Stimulated activated naive CD8-positive, alpha-beta T cell treated with anti-CD3 and anti-CD28 coated beads, Interleukin-15, Interleukin-2, amounts not matched to agents 100 ng/mL and 50 ng/mL, for 24 hours (primary cell): Measurements from ENCODE around the gene PAH.

ENCODE experiments used
- H3K27ac Mint-ChIP-seq: one replicate; pipeline ENCODE4 v1.8.0; 2021; ENCODE audit warnings: mild to moderate bottlenecking, mixed read lengths
- H3K27me3 Mint-ChIP-seq: one replicate; pipeline ENCODE4 v1.8.0; 2021; ENCODE audit warnings: mixed read lengths
- H3K36me3 Mint-ChIP-seq: one replicate; pipeline ENCODE4 v1.8.0; 2021; ENCODE audit warnings: low read depth, mixed read lengths
- H3K4me1 Mint-ChIP-seq: one replicate; pipeline ENCODE4 v1.8.0; 2021; ENCODE audit warnings: low read depth, mixed read lengths
- H3K4me3 Mint-ChIP-seq: one replicate; pipeline ENCODE4 v1.8.0; 2021; ENCODE audit warnings: mild to moderate bottlenecking, mixed read lengths
- H3K9me3 Mint-ChIP-seq: one replicate; pipeline ENCODE4 v1.8.0; 2021; ENCODE audit warnings: mixed read lengths

Gene PAH

GRCh38 chr12:102797528-102797927 lies 119.5 kb downstream of the PAH start:
- no peaks in the 10 kb centered on the region for H3K4me1 Mint-ChIP-seq
- H3K27me3 Mint-ChIP-seq = peaks cover 5% of the 10 kb centered on the region
- no peaks in the 10 kb centered on the region for H3K36me3 Mint-ChIP-seq
- H3K4me3 Mint-ChIP-seq = no peak overlapping the region
- H3K9me3 Mint-ChIP-seq = no peaks in the 10 kb centered on the region
- H3K27ac Mint-ChIP-seq = no peak overlapping the region

- H3K27ac Mint-ChIP-seq = no peak overlapping the region
- no peaks in the 10 kb centered on the region for H3K4me1 Mint-ChIP-seq
These were observed 123.1 kb downstream of the PAH start for GRCh38 chr12:102793921-102794320.

More at GRCh38 chr12:102793921-102794320, 123.1 kb downstream of the PAH start:
- no peaks in the 10 kb centered on the region for H3K9me3 Mint-ChIP-seq
- H3K27me3 Mint-ChIP-seq = peaks cover 10% of the 10 kb centered on the region
- no peaks in the 10 kb centered on the region for H3K36me3 Mint-ChIP-seq
- no peak overlapping the region for H3K4me3 Mint-ChIP-seq
